ENCODE measurements around the gene STXBP5.

The STXBP5 gene

GRCh38 chr6:147384029-147384428, 179.8 kb downstream of the STXBP5 start (continued):
- TF ChIP-seq PATZ1 (tag by site-specific recombination; IDR thresholded peaks at IDR 0.05) (no peak), ZFP3 (tag by site-specific recombination; IDR thresholded peaks at IDR 0.05; ENCODE audit: low read depth) (no peak)
- TF ChIP-seq, protein P1, sequence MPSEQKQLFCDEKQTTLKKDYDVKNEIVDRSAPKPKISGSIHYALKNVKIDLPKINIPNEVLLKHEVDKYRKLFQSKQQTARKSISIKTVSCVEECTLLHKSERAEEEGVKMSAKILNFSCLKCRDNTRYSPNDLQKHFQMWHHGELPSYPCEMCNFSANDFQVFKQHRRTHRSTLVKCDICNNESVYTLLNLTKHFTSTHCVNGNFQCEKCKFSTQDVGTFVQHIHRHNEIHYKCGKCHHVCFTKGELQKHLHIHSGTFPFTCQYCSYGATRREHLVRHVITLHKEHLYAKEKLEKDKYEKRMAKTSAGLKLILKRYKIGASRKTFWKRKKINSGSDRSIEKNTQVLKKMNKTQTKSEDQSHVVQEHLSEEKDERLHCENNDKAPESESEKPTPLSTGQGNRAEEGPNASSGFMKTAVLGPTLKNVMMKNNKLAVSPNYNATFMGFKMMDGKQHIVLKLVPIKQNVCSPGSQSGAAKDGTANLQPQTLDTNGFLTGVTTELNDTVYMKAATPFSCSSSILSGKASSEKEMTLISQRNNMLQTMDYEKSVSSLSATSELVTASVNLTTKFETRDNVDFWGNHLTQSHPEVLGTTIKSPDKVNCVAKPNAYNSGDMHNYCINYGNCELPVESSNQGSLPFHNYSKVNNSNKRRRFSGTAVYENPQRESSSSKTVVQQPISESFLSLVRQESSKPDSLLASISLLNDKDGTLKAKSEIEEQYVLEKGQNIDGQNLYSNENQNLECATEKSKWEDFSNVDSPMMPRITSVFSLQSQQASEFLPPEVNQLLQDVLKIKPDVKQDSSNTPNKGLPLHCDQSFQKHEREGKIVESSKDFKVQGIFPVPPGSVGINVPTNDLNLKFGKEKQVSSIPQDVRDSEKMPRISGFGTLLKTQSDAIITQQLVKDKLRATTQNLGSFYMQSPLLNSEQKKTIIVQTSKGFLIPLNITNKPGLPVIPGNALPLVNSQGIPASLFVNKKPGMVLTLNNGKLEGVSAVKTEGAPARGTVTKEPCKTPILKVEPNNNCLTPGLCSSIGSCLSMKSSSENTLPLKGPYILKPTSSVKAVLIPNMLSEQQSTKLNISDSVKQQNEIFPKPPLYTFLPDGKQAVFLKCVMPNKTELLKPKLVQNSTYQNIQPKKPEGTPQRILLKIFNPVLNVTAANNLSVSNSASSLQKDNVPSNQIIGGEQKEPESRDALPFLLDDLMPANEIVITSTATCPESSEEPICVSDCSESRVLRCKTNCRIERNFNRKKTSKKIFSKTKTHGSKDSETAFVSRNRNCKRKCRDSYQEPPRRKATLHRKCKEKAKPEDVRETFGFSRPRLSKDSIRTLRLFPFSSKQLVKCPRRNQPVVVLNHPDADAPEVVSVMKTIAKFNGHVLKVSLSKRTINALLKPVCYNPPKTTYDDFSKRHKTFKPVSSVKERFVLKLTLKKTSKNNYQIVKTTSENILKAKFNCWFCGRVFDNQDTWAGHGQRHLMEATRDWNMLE (tag by site-specific recombination; conservative IDR thresholded peaks at IDR 0.05; ENCODE audit: low read depth) = no peak
- TF ChIP-seq, protein P2, sequence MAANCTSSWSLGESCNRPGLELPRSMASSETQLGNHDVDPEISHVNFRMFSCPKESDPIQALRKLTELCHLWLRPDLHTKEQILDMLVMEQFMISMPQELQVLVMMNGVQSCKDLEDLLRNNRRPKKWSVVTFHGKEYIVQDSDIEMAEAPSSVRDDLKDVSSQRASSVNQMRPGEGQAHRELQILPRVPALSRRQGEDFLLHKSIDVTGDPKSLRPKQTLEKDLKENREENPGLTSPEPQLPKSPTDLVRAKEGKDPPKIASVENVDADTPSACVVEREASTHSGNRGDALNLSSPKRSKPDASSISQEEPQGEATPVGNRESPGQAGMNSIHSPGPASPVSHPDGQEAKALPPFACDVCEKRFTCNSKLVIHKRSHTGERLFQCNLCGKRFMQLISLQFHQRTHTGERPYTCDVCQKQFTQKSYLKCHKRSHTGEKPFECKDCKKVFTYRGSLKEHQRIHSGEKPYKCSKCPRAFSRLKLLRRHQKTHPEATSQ (tag by site-specific recombination; IDR thresholded peaks at IDR 0.05) = no peak

DNA sequence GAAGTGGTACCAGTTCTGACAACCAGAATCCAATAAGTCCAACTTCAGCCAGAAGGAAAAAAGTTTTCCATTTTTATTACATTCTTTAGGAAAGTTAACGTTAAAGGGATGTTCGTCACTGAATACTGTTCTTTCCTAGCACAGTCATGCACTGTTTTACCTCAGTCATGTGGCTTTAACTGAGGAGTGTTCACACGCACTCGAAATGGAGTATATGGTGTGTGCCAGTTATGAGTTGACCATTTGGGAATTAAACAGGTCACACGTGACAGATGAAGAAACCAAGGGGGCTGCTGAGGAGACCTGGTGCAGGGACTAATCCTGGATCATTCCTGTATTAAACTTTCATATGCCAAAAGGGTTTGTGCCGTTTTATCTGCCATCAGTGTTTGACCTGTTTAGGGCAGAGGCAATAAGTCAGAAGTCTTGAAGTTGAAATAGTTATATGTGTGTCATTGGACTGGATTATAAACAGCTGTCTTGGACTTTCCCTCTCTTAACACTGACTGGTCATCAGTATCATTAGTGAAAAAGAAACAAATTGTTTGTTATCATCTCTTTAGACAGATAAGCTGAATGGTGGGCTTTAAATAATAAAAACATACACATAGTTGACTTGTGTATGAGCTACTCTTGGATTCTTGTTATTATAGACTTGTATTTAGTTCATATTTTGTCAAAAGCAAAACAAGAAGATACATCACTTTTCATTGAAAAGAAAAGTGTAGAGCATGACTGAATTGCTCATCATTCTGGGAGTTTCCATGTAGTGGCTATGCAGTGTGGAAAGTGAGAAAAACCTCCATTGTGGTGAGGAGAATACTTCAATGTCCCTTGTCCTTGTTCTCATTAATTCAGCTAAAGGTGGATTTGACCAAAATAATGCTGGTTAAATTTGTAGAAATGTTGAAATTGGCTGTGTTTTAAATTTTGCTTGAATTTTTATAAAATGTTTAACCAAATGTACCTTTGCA, 180.8 kb downstream of the STXBP5 start:
- Histone ChIP-seq H3K36me3 (ENCODE audit: control insufficient read depth in 2 of 2, insufficient read depth in 1 of 2, low read length in 2 of 2) (peaks cover 0 to 24% of the 10 kb centered on the region in 2 experiments; a peak in 1 of 3 replicates), H3K4me1 (ENCODE audit: control insufficient read depth, insufficient read depth, low read length) (no peaks in the 10 kb centered on the region), H3K27ac (ENCODE audit: extremely low read depth, low read depth, low read length) (no peak overlapping the region), H3K9me3 (ENCODE audit: control insufficient read depth, insufficient read depth, low read depth, low read length) (no peaks in the 10 kb centered on the region), H3K4me3 (ENCODE audit: low read depth, low read length) (no peak overlapping the region)
- ChIA-PET POLR2A (no interaction called here), CTCF (interaction anchor here (0.6 to 4.5 kb wide), 3 partner anchors 12 to 795 kb away, joined by 3 to 24 read pairs (median 5); no protein-coding TSS in a partner anchor)
- TF ChIP-seq ZNF155 (tag by site-specific recombination; IDR thresholded peaks at IDR 0.05) = no peak
- no peak for TF ChIP-seq ATF2 (tag by site-specific recombination; IDR thresholded peaks at IDR 0.05; ENCODE audit: low read depth)
- no peak for TF ChIP-seq ZNF785 (tag by site-specific recombination; IDR thresholded peaks at IDR 0.05)
- no peak for TF ChIP-seq ZNF837 (tag by site-specific recombination; IDR thresholded peaks at IDR 0.05)
- no peak for TF ChIP-seq ZNF654 (tag by site-specific recombination; IDR thresholded peaks at IDR 0.05; ENCODE audit: low read depth)
- TF ChIP-seq ZXDB (tag by site-specific recombination; IDR thresholded peaks at IDR 0.05) = no peak
- TF ChIP-seq IKZF3 (tag by site-specific recombination; IDR thresholded peaks at IDR 0.05) = no peak
- TF ChIP-seq TSHZ1 (tag by site-specific recombination; IDR thresholded peaks at IDR 0.05; ENCODE audit: borderline replicate concordance) = no peak

All from HEK293 (cell line).